AG10803 (cell line): Measurements from ENCODE around the gene PBRM1.
A peak's percentile ranks its signal among the peaks of the same experiment; 100 is the strongest.

Experiments
- DNase-seq: peaks from one replicate; pipeline ENCODE4 v3.0.0; 2010; ENCODE audit warnings: low read depth
- H3K4me3 ChIP-seq: 2 replicates; pipeline ENCODE4 v1.5.1; 2011; ENCODE audit warnings: mild to moderate bottlenecking, low read length, control low read depth
- TF ChIP-seq, protein P1 (sequence below): conservative IDR thresholded peaks from 2 replicates; pipeline ENCODE4 v1.5.1; 2011; ENCODE audit warnings: mild to moderate bottlenecking, low read length, control low read depth, inconsistent platforms

The PBRM1 gene

DNA sequence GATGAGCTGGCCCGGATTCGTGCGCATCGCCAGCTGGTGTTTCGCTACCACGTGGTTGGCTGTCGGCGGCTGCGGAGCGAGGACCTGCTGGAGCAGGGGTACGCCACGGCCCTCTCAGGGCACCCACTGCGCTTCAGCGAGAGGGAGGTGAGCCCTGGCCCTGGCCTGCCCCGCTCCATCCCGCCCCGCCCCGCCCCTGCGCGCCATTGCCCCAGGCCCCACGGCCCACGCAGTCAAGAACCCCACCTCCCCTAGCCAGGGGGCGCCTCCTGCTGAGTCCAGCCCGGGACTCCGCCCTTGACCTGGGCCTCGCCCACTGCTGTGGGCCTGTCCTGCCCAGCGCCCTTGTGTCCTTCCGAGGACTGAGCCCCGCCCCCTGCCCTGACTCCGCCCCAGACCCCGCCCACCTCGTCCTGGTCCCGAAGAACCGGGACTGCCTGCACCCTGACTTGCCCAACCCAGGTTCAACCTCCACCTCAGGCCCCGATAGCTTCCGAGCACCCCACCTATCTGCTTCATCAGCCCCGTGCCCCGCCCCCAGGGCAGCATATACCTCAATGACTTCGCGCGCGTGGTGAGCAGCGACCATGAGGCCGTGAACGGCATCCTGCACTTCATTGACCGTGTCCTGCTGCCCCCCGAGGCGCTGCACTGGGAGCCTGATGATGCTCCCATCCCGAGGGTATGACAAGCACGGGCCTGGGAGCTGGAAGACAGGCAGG lies 166.8 kb downstream of the PBRM1 start:
- peak overlapping the region; percentile 34 for H3K4me3 ChIP-seq
- no peak for DNase-seq
- TF ChIP-seq, protein P1, sequence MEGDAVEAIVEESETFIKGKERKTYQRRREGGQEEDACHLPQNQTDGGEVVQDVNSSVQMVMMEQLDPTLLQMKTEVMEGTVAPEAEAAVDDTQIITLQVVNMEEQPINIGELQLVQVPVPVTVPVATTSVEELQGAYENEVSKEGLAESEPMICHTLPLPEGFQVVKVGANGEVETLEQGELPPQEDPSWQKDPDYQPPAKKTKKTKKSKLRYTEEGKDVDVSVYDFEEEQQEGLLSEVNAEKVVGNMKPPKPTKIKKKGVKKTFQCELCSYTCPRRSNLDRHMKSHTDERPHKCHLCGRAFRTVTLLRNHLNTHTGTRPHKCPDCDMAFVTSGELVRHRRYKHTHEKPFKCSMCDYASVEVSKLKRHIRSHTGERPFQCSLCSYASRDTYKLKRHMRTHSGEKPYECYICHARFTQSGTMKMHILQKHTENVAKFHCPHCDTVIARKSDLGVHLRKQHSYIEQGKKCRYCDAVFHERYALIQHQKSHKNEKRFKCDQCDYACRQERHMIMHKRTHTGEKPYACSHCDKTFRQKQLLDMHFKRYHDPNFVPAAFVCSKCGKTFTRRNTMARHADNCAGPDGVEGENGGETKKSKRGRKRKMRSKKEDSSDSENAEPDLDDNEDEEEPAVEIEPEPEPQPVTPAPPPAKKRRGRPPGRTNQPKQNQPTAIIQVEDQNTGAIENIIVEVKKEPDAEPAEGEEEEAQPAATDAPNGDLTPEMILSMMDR: no peak

DNA sequence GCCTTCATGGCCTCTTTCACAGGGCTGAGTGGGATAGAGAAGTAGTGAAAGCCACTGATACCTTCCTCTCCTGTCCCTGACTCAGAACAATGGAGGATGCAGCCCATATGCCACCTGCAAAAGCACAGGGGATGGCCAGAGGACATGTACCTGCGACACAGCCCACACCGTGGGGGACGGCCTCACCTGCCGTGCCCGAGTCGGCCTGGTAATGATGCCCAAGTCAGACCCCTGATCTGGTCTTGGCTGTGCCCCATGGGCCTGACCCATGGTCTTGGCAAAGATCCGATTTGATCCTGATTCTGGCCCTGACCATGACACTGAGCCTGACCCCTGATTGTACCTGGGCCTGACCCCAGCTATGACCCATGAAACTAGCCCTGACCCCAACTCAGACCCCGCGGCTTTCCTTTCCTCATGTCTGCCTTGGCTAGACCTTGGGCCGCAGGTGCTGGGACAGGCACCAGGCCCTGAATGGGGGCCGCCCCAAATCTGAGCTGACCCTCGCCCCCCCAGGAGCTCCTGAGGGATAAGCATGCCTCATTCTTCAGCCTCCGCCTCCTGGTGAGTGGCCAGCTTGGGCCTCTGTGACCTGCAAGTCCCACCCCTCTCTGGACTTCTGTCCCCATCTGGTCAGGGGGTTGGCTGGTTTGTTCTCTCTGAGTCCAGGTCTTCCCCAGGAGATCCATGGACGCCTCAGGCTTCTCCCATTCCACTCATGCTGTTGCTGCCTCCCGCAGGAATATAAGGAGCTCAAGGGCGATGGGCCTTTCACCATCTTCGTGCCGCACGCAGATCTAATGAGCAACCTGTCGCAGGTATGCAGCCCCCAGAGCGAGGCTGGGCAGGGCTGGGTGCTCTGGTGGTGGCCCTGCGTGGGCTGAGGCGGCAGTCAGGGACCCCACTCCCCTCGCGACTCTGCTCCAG lies 167.7 kb downstream of the PBRM1 start:
- no peak overlapping the region; the same call in 1 of the 2 replicates for H3K4me3 ChIP-seq
- TF ChIP-seq, protein P1: no peak
- DNase-seq: no peak

DNA sequence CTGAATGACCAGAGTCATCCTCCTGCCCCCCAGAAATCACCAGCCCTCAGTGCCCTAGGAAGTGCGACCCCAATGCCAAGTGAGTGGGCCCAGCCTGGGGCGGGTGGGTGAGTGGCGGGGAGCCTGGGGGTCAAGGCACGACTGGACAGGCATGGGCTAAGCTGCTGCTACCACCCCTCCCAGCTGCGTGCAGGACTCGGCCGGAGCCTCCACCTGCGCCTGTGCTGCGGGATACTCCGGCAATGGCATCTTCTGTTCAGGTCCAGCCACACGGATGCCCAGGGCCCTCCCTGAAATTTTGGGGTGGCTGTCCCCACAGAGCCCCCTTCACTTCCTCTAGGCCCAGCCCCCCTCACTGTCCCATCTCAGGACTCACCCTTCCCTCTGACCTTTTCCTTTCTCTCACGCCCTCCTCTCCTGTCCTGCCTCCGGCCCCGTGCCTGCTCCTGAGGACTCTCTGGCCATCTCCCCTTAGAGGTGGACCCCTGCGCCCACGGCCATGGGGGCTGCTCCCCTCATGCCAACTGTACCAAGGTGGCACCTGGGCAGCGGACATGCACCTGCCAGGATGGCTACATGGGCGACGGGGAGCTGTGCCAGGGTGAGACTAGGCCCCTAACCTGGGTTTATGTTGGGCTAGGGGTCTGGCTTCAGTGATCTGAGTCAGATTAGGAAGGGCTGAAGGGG lies 169.1 kb downstream of the PBRM1 start:
- DNase-seq: no peak
- TF ChIP-seq, protein P1: no peak
- no peak overlapping the region for H3K4me3 ChIP-seq

DNA sequence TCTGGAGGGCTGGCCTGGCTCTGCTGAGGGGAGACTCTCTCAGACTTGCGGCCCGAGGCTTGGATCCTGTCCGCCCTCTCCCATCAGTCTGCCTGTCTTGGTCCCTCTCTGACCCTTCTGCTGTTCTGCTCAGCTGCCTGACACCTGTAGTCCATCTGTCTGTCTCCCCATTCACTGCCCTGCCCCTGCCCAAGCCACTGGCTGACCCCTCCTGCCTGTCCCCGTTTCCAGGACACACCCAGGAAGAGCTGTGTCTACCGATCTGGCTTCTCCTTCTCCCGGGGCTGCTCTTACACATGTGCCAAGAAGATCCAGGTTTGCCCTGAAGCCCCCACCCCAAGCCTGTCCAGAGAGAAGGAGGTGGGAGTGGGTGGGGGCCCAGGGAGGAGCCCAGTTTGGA lies 170.5 kb downstream of the PBRM1 start:
- TF ChIP-seq, protein P1: no peak

DNA sequence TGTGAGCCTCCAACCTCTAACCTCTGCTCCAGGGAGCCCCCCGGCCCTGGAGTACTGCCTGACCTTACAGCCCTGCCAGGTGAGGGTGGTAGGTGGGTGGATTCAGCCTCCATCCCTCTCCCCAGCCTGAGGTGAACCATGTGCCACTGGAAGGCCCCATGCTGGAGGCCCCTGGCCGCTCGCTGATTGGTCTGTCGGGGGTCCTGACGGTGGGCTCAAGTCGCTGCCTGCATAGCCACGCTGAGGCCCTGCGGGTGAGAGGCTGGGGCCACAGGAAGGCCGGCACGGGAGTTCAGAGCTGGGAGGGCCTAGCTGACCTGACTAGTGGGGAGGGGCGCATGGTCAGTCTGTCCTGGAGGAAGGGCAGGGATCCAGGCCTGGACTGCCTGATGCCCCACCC lies 171.1 kb downstream of the PBRM1 start:
- TF ChIP-seq, protein P1: no peak
- H3K4me3 ChIP-seq: no peak overlapping the region
- DNase-seq: no peak

More for the DNA sequence above, 170.5 kb downstream of the PBRM1 start:
- no peak for DNase-seq
- no peak overlapping the region for H3K4me3 ChIP-seq

DNA sequence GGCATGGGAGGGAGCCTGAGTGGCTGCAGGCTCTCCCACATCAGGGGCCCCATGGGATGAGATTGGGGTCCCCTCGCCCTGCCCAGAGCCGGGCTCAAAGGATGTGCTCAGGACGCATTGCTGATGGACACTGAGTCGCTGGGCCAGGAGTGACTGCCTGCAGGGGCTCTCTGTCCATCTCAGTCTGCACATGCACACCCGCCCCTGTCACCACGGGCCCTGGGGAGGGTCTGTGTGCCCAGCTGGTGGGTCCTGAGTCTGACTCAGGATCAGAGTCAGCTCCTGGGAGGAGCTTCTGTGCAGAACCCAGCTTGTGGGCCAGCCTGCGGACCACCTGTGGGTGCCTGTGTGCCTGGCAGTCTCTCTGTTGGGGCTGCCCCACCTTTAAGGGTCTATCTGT lies 172.4 kb downstream of the PBRM1 start:
- no peak overlapping the region for H3K4me3 ChIP-seq
- DNase-seq: no peak
- TF ChIP-seq, protein P1: no peak
